H9 (cell line): ENCODE results near the gene TNPO3. TPM values are rescaled to one million over a fixed set of nuclear protein-coding genes. Genes with fewer than 3 reads are reported as not detected.

ENCODE experiments used
- DNase-seq: peaks from one replicate; pipeline ENCODE4 v3.0.0-alpha.2; 2017
- H2AFZ ChIP-seq: one replicate; pipeline ENCODE4 v1.6.1; 2013; ENCODE audit warnings: mild to moderate bottlenecking, low read length, control low read depth, moderate library complexity
- H2AK5ac ChIP-seq: 2 replicates; pipeline ENCODE4 v1.6.1; 2013; ENCODE audit warnings: low read length, control low read depth, mixed read lengths; ENCODE audit not compliant: insufficient read length
- H2BK120ac ChIP-seq: one replicate; pipeline ENCODE4 v1.6.1; 2013; ENCODE audit warnings: low read depth, mild to moderate bottlenecking, low read length, control low read depth, inconsistent platforms; ENCODE audit not compliant: poor library complexity, severe bottlenecking
- H2BK12ac ChIP-seq: 2 replicates; pipeline ENCODE4 v1.6.1; 2013; ENCODE audit warnings: low read length, control low read depth, mixed read lengths, low read depth; ENCODE audit not compliant: insufficient read length
- H2BK15ac ChIP-seq: 2 replicates; pipeline ENCODE4 v1.6.1; 2013; ENCODE audit warnings: low read depth, low read length, control low read depth
- H2BK20ac ChIP-seq: one replicate; pipeline ENCODE4 v1.6.1; 2013; ENCODE audit warnings: low read depth, mild to moderate bottlenecking, low read length, control low read depth, inconsistent platforms; ENCODE audit not compliant: poor library complexity, severe bottlenecking
- H2BK5ac ChIP-seq: 2 replicates; pipeline ENCODE4 v1.6.1; 2013; ENCODE audit warnings: low read length, control low read depth, mixed read lengths; ENCODE audit not compliant: insufficient read length
- H3K14ac ChIP-seq: 2 replicates; pipeline ENCODE4 v1.6.1; 2013; ENCODE audit warnings: low read length, control low read depth; ENCODE audit not compliant: insufficient read depth
- H3K18ac ChIP-seq: 2 replicates; pipeline ENCODE4 v1.6.1; 2013; ENCODE audit warnings: low read depth, mild to moderate bottlenecking, mixed read lengths, low read length, control low read depth; ENCODE audit not compliant: insufficient read length
- H3K23ac ChIP-seq: 2 replicates; pipeline ENCODE4 v1.6.1; 2013; ENCODE audit warnings: low read length, control low read depth, mixed read lengths, low read depth; ENCODE audit not compliant: insufficient read length
- H3K23me2 ChIP-seq: 2 replicates; pipeline ENCODE4 v1.6.1; 2013; ENCODE audit warnings: low read depth, mild to moderate bottlenecking, mixed read lengths, low read length, control low read depth; ENCODE audit not compliant: insufficient read length, poor library complexity, severe bottlenecking
- H3K27ac ChIP-seq: 2 replicates; pipeline ENCODE4 v1.5.1; 2013; ENCODE audit warnings: low read length, control low read depth, mixed read lengths, low read depth; ENCODE audit not compliant: insufficient read length
- H3K27me3 ChIP-seq: 2 replicates; pipeline ENCODE4 v1.6.1; 2013; ENCODE audit warnings: low read length, control low read depth, inconsistent platforms; ENCODE audit not compliant: insufficient read depth
- H3K4ac ChIP-seq: 2 replicates; pipeline ENCODE4 v1.6.1; 2013; ENCODE audit warnings: low read depth, mild to moderate bottlenecking, control low read depth, inconsistent platforms, low read length, moderate library complexity
- H3K4me1 ChIP-seq: 2 replicates; pipeline ENCODE4 v1.6.1; 2013; ENCODE audit warnings: low read length, control low read depth, inconsistent platforms; ENCODE audit not compliant: insufficient read depth
- H3K4me2 ChIP-seq: 2 replicates; pipeline ENCODE4 v1.6.1; 2013; ENCODE audit warnings: low read length, control low read depth, mixed read lengths; ENCODE audit not compliant: insufficient read length, insufficient read depth
- H3K56ac ChIP-seq: 2 replicates; pipeline ENCODE4 v1.6.1; 2013; ENCODE audit warnings: low read depth, mild to moderate bottlenecking, mixed read lengths, low read length, control low read depth; ENCODE audit not compliant: insufficient read length
- H3K79me1 ChIP-seq: 2 replicates; pipeline ENCODE4 v1.6.1; 2013; ENCODE audit warnings: low read depth, mild to moderate bottlenecking, moderate library complexity, low read length, control low read depth, inconsistent platforms; ENCODE audit not compliant: insufficient read depth, poor library complexity, severe bottlenecking
- H3K79me2 ChIP-seq: 2 replicates; pipeline ENCODE4 v1.6.1; 2013; ENCODE audit warnings: low read length, control low read depth, inconsistent platforms; ENCODE audit not compliant: insufficient read depth
- H3K9ac ChIP-seq: 2 replicates; pipeline ENCODE4 v1.6.1; 2013; ENCODE audit warnings: low read length, control low read depth, mixed read lengths; ENCODE audit not compliant: insufficient read length; ENCODE audit errors: extremely low read depth
- H3K9me3 ChIP-seq: one replicate; pipeline ENCODE4 v1.6.1; 2013; ENCODE audit warnings: low read depth, low read length, inconsistent platforms; ENCODE audit not compliant: control insufficient read depth
- H3T11ph ChIP-seq: one replicate; pipeline ENCODE4 v1.6.1; 2013; ENCODE audit warnings: mild to moderate bottlenecking, low read length, control low read depth, inconsistent platforms
- H4K20me1 ChIP-seq: one replicate; pipeline ENCODE4 v1.6.1; 2013; ENCODE audit not compliant: control insufficient read depth, insufficient read length, insufficient read depth
- H4K5ac ChIP-seq: 2 replicates; pipeline ENCODE4 v1.6.1; 2013; ENCODE audit warnings: low read depth, mild to moderate bottlenecking, mixed read lengths, low read length, control low read depth; ENCODE audit not compliant: insufficient read length
- H4K8ac ChIP-seq: replicated peaks from 2 replicates; pipeline ENCODE4 v1.6.1; 2013; ENCODE audit warnings: low read length, control low read depth, mixed read lengths, low read depth; ENCODE audit not compliant: insufficient read length
- H4K91ac ChIP-seq: 2 replicates; pipeline ENCODE4 v1.6.1; 2013; ENCODE audit warnings: low read depth, mild to moderate bottlenecking, moderate library complexity, mixed read lengths, low read length, control low read depth; ENCODE audit not compliant: insufficient read length
- H3K27ac Mint-ChIP-seq, 3 experiments: 2 replicates in 2 of 3; 3 replicates in 1 of 3; pipeline ENCODE4 v1.8.0; 2020 to 2021; ENCODE audit warnings: mixed read lengths in 3 of 3, mild to moderate bottlenecking in 1 of 3, moderate library complexity in 1 of 3
- H3K27me3 Mint-ChIP-seq: 2 replicates; pipeline ENCODE4 v1.8.0; 2021; ENCODE audit warnings: low read depth, mild to moderate bottlenecking, moderate library complexity, mixed read lengths
- H3K36me3 Mint-ChIP-seq, 3 experiments: 2 replicates in 2 of 3; 3 replicates in 1 of 3; pipeline ENCODE4 v1.8.0; 2020 to 2021; ENCODE audit warnings: low read depth in 3 of 3, mixed read lengths in 3 of 3; ENCODE audit not compliant: insufficient read depth in 1 of 3
- H3K4me1 Mint-ChIP-seq, 2 experiments: 2 replicates each; pipeline ENCODE4 v1.8.0; 2020; ENCODE audit warnings: mixed read lengths in 2 of 2
- H3K4me3 Mint-ChIP-seq, 2 experiments: 2 replicates in 1 of 2; 3 replicates in 1 of 2; pipeline ENCODE4 v1.8.0; 2020 to 2021; ENCODE audit warnings: mild to moderate bottlenecking in 2 of 2, mixed read lengths in 2 of 2, moderate library complexity in 1 of 2
- H3K9me3 Mint-ChIP-seq, 2 experiments: 2 replicates in 1 of 2; 3 replicates in 1 of 2; pipeline ENCODE4 v1.8.0; 2020; ENCODE audit warnings: mild to moderate bottlenecking in 2 of 2, mixed read lengths in 2 of 2, moderate library complexity in 1 of 2
- CTCF ChIP-seq: fragments of 200-600 bp; sonication (generic); conservative IDR thresholded peaks from 3 replicates; pipeline ENCODE4 v1.8.0; 2021; ENCODE audit warnings: antibody characterized with exemption, mild to moderate bottlenecking
- WGBS: extraction: QIAGEN DNeasy Blood & Tissue Kit; methylation state at CpG from one replicate; pipeline ENCODE4 v1.1.7; 2013; ENCODE audit warnings: missing lambda C conversion rate, low lambda C conversion rate, mixed read lengths; ENCODE audit not compliant: insufficient read length; ENCODE audit errors: extremely low coverage; 5-methylcytosine and 5-hydroxymethylcytosine counted together
- total RNA-seq: library from RNA; stranded (reverse); gene quantifications from 2 replicates; pipeline ENCODE4 v1.2.1, GENCODE V29; 2021

Gene TNPO3
- total RNA-seq, 1 experiment from 2014 or later: 90.1 TPM

- Histone ChIP-seq H3K79me1 (no peaks in the 10 kb centered on the region), H3K9ac (no peak overlapping the region), H3K27ac (no peak overlapping the region), H3K79me2 (no peaks in the 10 kb centered on the region), H3K9me3 (no peaks in the 10 kb centered on the region), H2BK15ac (no peak overlapping the region), H3K23me2 (no peaks in the 10 kb centered on the region), H4K91ac (no peak overlapping the region), H3K4me2 (no peak overlapping the region), H3K27me3 (no peaks in the 10 kb centered on the region), H3T11ph (no peak overlapping the region), H2BK5ac (no peak overlapping the region), H2BK20ac (no peak overlapping the region), H3K4me1 (no peaks in the 10 kb centered on the region), H4K8ac (no peak overlapping the region), H2AFZ (no peak overlapping the region), H2AK5ac (no peak overlapping the region), H2BK120ac (no peak overlapping the region), H3K14ac (no peak overlapping the region), H3K56ac (no peak overlapping the region), H4K20me1 (no peaks in the 10 kb centered on the region), H4K5ac (no peak overlapping the region), H3K23ac (no peak overlapping the region), H3K18ac (no peak overlapping the region), H2BK12ac (no peak overlapping the region), H3K4ac (no peak overlapping the region)
- H3K9me3 Mint-ChIP-seq: no peaks in the 10 kb centered on the region
- H3K27ac Mint-ChIP-seq: no peak overlapping the region
- peaks cover 10% of the 10 kb centered on the region in 2 experiments for H3K4me1 Mint-ChIP-seq
- H3K4me3 Mint-ChIP-seq: no peak overlapping the region
- no peak for TF ChIP-seq CTCF
- DNase-seq: no peak
- WGBS: no CpG with 5 or more reads among the region's 8 CpGs
- H3K27me3 Mint-ChIP-seq: no peaks in the 10 kb centered on the region
- peaks cover 35 to 78% (median 75%) of the 10 kb centered on the region in 3 experiments for H3K36me3 Mint-ChIP-seq
These were observed 93.8 kb downstream of the TNPO3 start for GRCh38 chr7:128961030-128961659.
